Esophagus muscularis mucosa (tissue), 4 donors: ENCODE data around the gene MPEG1.

Experiments
- EP300 ChIP-seq: sonication (generic); formaldehyde crosslinking; IDR thresholded peaks from one replicate; pipeline ENCODE4 v1.6.1; 2017; ENCODE audit warnings: antibody characterized with exemption
- POLR2A ChIP-seq: fragments of 450-650 bp; IDR thresholded peaks from one replicate; pipeline ENCODE4 v1.6.1; 2017; ENCODE audit warnings: antibody characterized with exemption, moderate library complexity, mild to moderate bottlenecking, low read depth
- POLR2AphosphoS5 ChIP-seq, 2 donors: sonication (generic); formaldehyde crosslinking; IDR thresholded peaks; one replicate each; pipeline ENCODE4 v1.6.1; 2017; ENCODE audit warnings: antibody characterized with exemption in 2 of 2
- TF ChIP-seq, protein P1 (sequence below), 3 experiments: fragments of 200-600 bp in 2 of 3; fragments of 450-650 bp in 1 of 3; sonication (generic) in 2 of 3; IDR thresholded peaks; one replicate each; pipeline ENCODE4 v1.5.1; 2017 to 2019; ENCODE audit warnings: antibody characterized with exemption in 3 of 3, mild to moderate bottlenecking in 2 of 3, moderate library complexity in 1 of 3

GRCh38 chr11:59193587-59194130 lies 19.1 kb downstream of the MPEG1 start:
- TF ChIP-seq, protein P1, sequence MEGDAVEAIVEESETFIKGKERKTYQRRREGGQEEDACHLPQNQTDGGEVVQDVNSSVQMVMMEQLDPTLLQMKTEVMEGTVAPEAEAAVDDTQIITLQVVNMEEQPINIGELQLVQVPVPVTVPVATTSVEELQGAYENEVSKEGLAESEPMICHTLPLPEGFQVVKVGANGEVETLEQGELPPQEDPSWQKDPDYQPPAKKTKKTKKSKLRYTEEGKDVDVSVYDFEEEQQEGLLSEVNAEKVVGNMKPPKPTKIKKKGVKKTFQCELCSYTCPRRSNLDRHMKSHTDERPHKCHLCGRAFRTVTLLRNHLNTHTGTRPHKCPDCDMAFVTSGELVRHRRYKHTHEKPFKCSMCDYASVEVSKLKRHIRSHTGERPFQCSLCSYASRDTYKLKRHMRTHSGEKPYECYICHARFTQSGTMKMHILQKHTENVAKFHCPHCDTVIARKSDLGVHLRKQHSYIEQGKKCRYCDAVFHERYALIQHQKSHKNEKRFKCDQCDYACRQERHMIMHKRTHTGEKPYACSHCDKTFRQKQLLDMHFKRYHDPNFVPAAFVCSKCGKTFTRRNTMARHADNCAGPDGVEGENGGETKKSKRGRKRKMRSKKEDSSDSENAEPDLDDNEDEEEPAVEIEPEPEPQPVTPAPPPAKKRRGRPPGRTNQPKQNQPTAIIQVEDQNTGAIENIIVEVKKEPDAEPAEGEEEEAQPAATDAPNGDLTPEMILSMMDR (IDR thresholded peaks at IDR 0.05), result no peak
- no peak for TF ChIP-seq POLR2A
- TF ChIP-seq EP300, result no peak
- TF ChIP-seq POLR2AphosphoS5 (IDR thresholded peaks at IDR 0.05), result no peak
